ENCODE measurements around the gene TF.

The TF gene

GRCh38 chr3:133744241-133744640 lies 2.0 kb upstream of the TF start:
- no peak for DNase-seq (ENCODE audit: low read depth)
- H3K4me3 ChIP-seq (ENCODE audit: low read depth, low read length), result no peak overlapping the region
- in situ Hi-C loops (cut with HindIII; ENCODE audit: low sequenced_read_pairs), result no loop called here
- TF ChIP-seq CTCF (IDR thresholded peaks at IDR 0.05; ENCODE audit: low read depth, low read length, missing control alignments), result no peak

- in situ Hi-C loops (cut with HindIII; ENCODE audit: low sequenced_read_pairs), result no loop called here
- DNase-seq (ENCODE audit: low read depth), result no peak
- no peak for TF ChIP-seq CTCF (IDR thresholded peaks at IDR 0.05; ENCODE audit: low read depth, low read length, missing control alignments)
- no peak overlapping the region for H3K4me3 ChIP-seq (ENCODE audit: low read depth, low read length)
Measured at GRCh38 chr3:133745108-133745507, 1.1 kb upstream of the TF start.

GRCh38 chr3:133746712-133747066 lies 496 bp downstream of the TF start:
- no peak for DNase-seq (ENCODE audit: low read depth)
- TF ChIP-seq CTCF (IDR thresholded peaks at IDR 0.05; ENCODE audit: low read depth, low read length, missing control alignments), result no peak
- in situ Hi-C loops (cut with HindIII; ENCODE audit: low sequenced_read_pairs), result no loop called here
- H3K4me3 ChIP-seq (ENCODE audit: low read depth, low read length), result no peak overlapping the region

DNA sequence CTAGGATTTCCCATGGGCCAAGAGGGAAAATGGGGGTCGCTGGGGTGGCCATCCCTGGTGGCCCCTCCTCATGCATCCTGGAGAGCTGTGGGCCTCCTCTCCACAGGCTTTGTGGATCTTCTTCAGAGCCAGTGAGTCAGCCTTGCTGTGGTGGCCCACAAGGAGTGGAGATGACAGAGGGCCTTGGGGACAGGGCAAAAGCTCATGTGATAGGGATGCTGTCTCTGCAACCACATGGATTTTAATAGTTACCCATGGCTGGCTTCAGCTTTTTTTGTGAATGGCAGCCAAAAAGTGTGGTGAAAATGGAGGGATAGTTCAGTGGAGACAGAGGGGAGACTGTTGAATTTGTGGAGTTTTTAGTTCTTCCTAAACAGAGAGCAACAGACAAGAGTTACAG lies 1.2 kb downstream of the TF start:
- in situ Hi-C loops (cut with HindIII; ENCODE audit: low sequenced_read_pairs), result no loop called here
- no peak overlapping the region for H3K4me3 ChIP-seq (ENCODE audit: low read depth, low read length)
- no peak for TF ChIP-seq CTCF (IDR thresholded peaks at IDR 0.05; ENCODE audit: low read depth, low read length, missing control alignments)
- no peak for DNase-seq (ENCODE audit: low read depth)

GRCh38 chr3:133747907-133748639 lies 1.9 kb downstream of the TF start:
- in situ Hi-C loops (cut with HindIII; ENCODE audit: low sequenced_read_pairs), result no loop called here
- H3K4me3 ChIP-seq (ENCODE audit: low read depth, low read length), result no peak overlapping the region
- TF ChIP-seq CTCF (IDR thresholded peaks at IDR 0.05; ENCODE audit: low read depth, low read length, missing control alignments), result no peak
- no peak for DNase-seq (ENCODE audit: low read depth)

GRCh38 chr3:133749427-133750258 lies 3.5 kb downstream of the TF start:
- no peak for TF ChIP-seq CTCF (IDR thresholded peaks at IDR 0.05; ENCODE audit: low read depth, low read length, missing control alignments)
- DNase-seq (ENCODE audit: low read depth), result no peak
- H3K4me3 ChIP-seq (ENCODE audit: low read depth, low read length), result no peak overlapping the region
- in situ Hi-C loops (cut with HindIII; ENCODE audit: low sequenced_read_pairs), result no loop called here

Measured in astrocyte of the cerebellum (primary cell).